ENCODE results near the gene MATR3. TPM values are rescaled to one million over a fixed set of nuclear protein-coding genes. Genes with fewer than 3 reads are reported as not detected.
"Not testable (repeated sequence)": the region's sequence is repeated elsewhere in the genome, so short reads cannot be mapped to it uniquely, and the experiment has no call there.

Gene MATR3
- total RNA-seq, 4 donors from 2014 or later: 270 to 549 (median 314) TPM

GRCh38 chr5:139267481-139267880, 26.1 kb upstream of the MATR3 start:
- TF ChIP-seq POLR2A (IDR thresholded peaks at IDR 0.05): no peak
- TF ChIP-seq CTCF (IDR thresholded peaks at IDR 0.05): no peak
- no peaks in the 10 kb centered on the region for H3K9me3 ChIP-seq
- H3K4me3 ChIP-seq: no peak overlapping the region
- intact Hi-C loops (cut with DNase I; ENCODE audit: low total_unique reads): loop anchor here (10.0 kb wide), 1 partner anchor 683 kb away; no protein-coding TSS in a partner anchor
- H3K27ac ChIP-seq: no peak overlapping the region
- H3K4me1 ChIP-seq: no peaks in the 10 kb centered on the region
- no peaks in the 10 kb centered on the region for H3K36me3 ChIP-seq
- no peak for DNase-seq
- no peaks in the 10 kb centered on the region for H3K27me3 ChIP-seq

GRCh38 chr5:139268364-139269202, 25.0 kb upstream of the MATR3 start:
- no peaks in the 10 kb centered on the region for H3K27me3 ChIP-seq
- no peak for DNase-seq
- TF ChIP-seq CTCF (IDR thresholded peaks at IDR 0.05) (no peak), POLR2A (IDR thresholded peaks at IDR 0.05) (no peak)
- intact Hi-C loops (cut with DNase I; ENCODE audit: low total_unique reads): loop anchor here (10.0 kb wide), 1 partner anchor 684 kb away; no protein-coding TSS in a partner anchor
- no peak overlapping the region for H3K4me3 ChIP-seq
- peak overlapping the region in 1 of 2 donors; percentile 44 for H3K27ac ChIP-seq
- H3K4me1 ChIP-seq: peaks cover 0 to 8% of the 10 kb centered on the region in 2 donors
- H3K9me3 ChIP-seq: no peaks in the 10 kb centered on the region
- no peaks in the 10 kb centered on the region for H3K36me3 ChIP-seq

GRCh38 chr5:139270718-139271117, 22.8 kb upstream of the MATR3 start:
- DNase-seq; H3K36me3 ChIP-seq; H3K9me3 ChIP-seq; H3K27me3 ChIP-seq; H3K4me3 ChIP-seq; H3K27ac ChIP-seq; H3K4me1 ChIP-seq; intact Hi-C loops (cut with DNase I; ENCODE audit: low total_unique reads): not testable (repeated sequence)

GRCh38 chr5:139271201-139272027, 22.1 kb upstream of the MATR3 start:
- no peak overlapping the region for H3K27ac ChIP-seq
- intact Hi-C loops (cut with DNase I; ENCODE audit: low total_unique reads): no loop called here
- no peaks in the 10 kb centered on the region for H3K9me3 ChIP-seq
- H3K4me1 ChIP-seq: peaks cover 0 to 8% of the 10 kb centered on the region in 2 donors
- no peak for TF ChIP-seq CTCF (IDR thresholded peaks at IDR 0.05)
- no peak for TF ChIP-seq POLR2A (IDR thresholded peaks at IDR 0.05)
- no peak for DNase-seq
- no peaks in the 10 kb centered on the region for H3K27me3 ChIP-seq
- H3K4me3 ChIP-seq: no peak overlapping the region
- no peaks in the 10 kb centered on the region for H3K36me3 ChIP-seq

GRCh38 chr5:139272471-139273321, 20.8 kb upstream of the MATR3 start:
- intact Hi-C loops (cut with DNase I; ENCODE audit: low total_unique reads): no loop called here
- peaks cover 0 to 8% of the 10 kb centered on the region in 2 donors for H3K4me1 ChIP-seq
- H3K9me3 ChIP-seq: no peaks in the 10 kb centered on the region
- H3K4me3 ChIP-seq: no peak overlapping the region
- no peak for TF ChIP-seq POLR2A (IDR thresholded peaks at IDR 0.05)
- TF ChIP-seq CTCF (IDR thresholded peaks at IDR 0.05): no peak
- DNase-seq: no peak
- no peaks in the 10 kb centered on the region for H3K36me3 ChIP-seq
- no peaks in the 10 kb centered on the region for H3K27me3 ChIP-seq
- peak overlapping the region; percentile 70 to 77 for H3K27ac ChIP-seq

All from uterus (tissue), 4 donors.